Measurements from ENCODE around the gene CASP5. TPM values are rescaled to one million over a fixed set of nuclear protein-coding genes. Genes with fewer than 3 reads are reported as not detected.
A peak's percentile ranks its signal among the peaks of the same experiment; 100 is the strongest.
"Not testable (repeated sequence)": the region's sequence is repeated elsewhere in the genome, so short reads cannot be mapped to it uniquely, and the experiment has no call there.

Gene CASP5
- total and polyA plus RNA-seq, 4 donors, result 0.41 to 16.3 (median 1.8) TPM

DNA sequence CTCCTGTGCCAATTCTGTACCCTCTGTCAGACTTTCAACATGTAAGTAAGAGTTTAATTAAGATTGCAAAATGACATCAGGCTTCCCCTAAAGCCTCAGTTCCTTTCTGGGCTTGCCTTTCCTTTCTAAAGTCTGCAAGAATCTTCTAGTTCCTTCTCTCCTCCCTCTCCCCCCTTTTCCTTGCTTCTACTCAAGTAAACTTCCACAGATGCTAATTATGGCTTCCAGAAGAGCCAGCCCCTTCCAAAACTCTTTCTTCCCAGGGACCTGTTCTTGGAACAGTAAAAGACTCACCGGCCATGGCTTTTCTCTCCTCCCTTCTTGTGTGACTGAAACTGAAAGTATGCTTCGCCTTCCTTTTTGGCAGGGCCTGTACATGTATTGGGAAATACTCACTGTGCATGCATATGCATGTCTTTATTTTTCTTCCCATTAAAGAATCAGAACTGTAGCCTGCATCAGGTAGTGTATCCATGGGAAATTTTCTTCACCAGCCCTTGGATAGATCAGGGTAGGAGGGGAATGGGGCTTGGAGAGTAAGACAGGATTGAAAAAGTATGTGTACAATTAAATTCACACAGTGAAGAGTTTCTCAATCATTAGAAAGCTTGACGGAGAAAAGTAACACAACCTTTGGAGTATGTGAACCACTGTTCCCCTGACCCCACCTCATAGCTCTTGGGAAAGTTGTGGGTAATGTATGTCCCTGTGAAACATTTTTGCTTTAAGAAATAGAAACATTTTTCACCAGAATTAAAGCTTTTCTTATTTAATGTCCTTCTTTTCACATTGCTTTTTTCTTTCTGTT, 12.0 kb upstream of the CASP5 start, which contains the start of gene CASP1:
Gene CASP1, minus strand, starts transcription at position 332 of the 808 bp plus-strand sequence. Its CDS starts 31 bp downstream, at position 301.
- 3 to 4% methylated on average over 3 of the region's 3 CpGs for WGBS, 2 donors
- DNase-seq (peak; percentile 70 to 92 (median 90)), ATAC-seq (ENCODE audit: insufficient read depth, low FRiP score) (peak; percentile 75)
- Histone ChIP-seq H3K9me3 (ENCODE audit: control insufficient read depth in 4 of 4, insufficient read depth in 3 of 4, low read length in 3 of 4) (peaks cover 0 to 4% (median 0%) of the 10 kb centered on the region in 4 donors), H3K27me3 (ENCODE audit: control insufficient read depth in 3 of 3, insufficient read depth in 3 of 3, low read length in 2 of 3) (no peaks in the 10 kb centered on the region), H3K27ac (ENCODE audit: low read depth in 1 of 2, low read length in 1 of 2) (peak within 1 kb of the TSS; percentile 35 to 80), H3K36me3 (ENCODE audit: control insufficient read depth in 4 of 4, insufficient read depth in 4 of 4, low read length in 4 of 4) (peaks cover 0 to 8% (median 4%) of the 10 kb centered on the region in 4 donors), H3K9ac (ENCODE audit: insufficient read depth in 1 of 2, low read length in 2 of 2) (peak within 1 kb of the TSS in 1 of 2 donors; percentile 76), H3K4me1 (ENCODE audit: control insufficient read depth in 5 of 5, insufficient read depth in 5 of 5, low read length in 5 of 5) (peaks cover 0 to 12% (median 2%) of the 10 kb centered on the region in 5 donors), H3K4me3 (peak within 1 kb of the TSS; percentile 29)
- no peak for TF ChIP-seq CTCF (IDR thresholded peaks at IDR 0.05; ENCODE audit: control extremely low read depth, extremely low read depth)

DNA sequence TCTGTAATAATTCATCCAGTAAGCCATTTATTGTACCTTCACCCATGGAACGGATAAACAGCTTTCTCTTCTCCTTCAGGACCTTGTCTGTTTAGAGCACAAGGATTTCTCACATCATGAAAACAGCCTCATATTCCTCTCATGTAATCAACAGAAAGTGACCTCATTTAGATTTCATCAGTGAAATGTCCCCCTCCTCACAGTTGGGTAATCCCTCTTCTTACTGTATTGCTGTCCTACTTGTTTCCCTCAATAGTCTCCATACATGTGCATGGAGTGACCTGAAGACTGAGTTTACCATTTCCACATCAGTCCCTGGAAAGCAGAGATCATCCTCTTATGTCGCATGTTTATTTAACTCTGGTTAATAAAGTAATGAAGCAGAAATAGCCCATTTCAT, 11.4 kb upstream of the CASP5 start:
- Histone ChIP-seq H3K4me1 (ENCODE audit: control insufficient read depth in 5 of 5, insufficient read depth in 5 of 5, low read length in 5 of 5) (peaks cover 0 to 12% (median 2%) of the 10 kb centered on the region in 5 donors), H3K27ac (ENCODE audit: low read depth in 1 of 2, low read length in 1 of 2) (peak overlapping the region; percentile 35 to 51), H3K4me3 (peak overlapping the region; percentile 27), H3K36me3 (ENCODE audit: control insufficient read depth in 4 of 4, insufficient read depth in 4 of 4, low read length in 4 of 4) (peaks cover 0 to 13% (median 8%) of the 10 kb centered on the region in 4 donors), H3K9ac (ENCODE audit: insufficient read depth in 1 of 2, low read length in 2 of 2) (peak overlapping the region in 1 of 2 donors; percentile 66)
- H3K9me3 ChIP-seq (ENCODE audit: control insufficient read depth in 4 of 4, insufficient read depth in 3 of 4, low read length in 3 of 4); H3K27me3 ChIP-seq (ENCODE audit: control insufficient read depth in 3 of 3, insufficient read depth in 3 of 3, low read length in 2 of 3): not testable (repeated sequence)
- peak in 2 of 3 donors; percentile 44 to 58 for DNase-seq
- 24% methylated on average over 2 of the region's 2 CpGs for WGBS, 2 donors
- ATAC-seq (ENCODE audit: insufficient read depth, low FRiP score), result peak; percentile 15

DNA sequence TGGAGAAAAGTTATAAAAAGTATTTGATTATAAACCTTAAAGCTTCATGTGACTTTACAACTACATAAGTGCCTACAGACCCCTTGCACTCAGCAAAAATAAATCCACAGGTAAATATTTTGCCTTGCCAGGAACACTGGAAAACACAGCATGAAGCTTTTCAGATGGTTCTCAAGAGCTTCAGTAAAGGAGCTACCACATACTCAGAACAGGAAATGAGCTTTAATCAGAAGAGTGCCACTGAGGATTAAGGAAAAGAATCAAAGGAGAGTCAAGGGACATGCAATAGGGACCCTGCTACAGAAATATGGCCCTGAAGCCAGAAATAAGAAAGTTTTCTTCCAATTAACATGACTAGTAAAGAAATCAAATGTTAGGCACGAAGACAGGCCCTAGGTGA, 10.8 kb upstream of the CASP5 start:
- WGBS, 2 donors, result 75 to 92% methylated on average over 1 of the region's 1 CpG
- Histone ChIP-seq H3K4me1 (ENCODE audit: control insufficient read depth in 5 of 5, insufficient read depth in 5 of 5, low read length in 5 of 5) (peaks cover 0 to 12% (median 2%) of the 10 kb centered on the region in 5 donors), H3K9me3 (ENCODE audit: control insufficient read depth in 4 of 4, insufficient read depth in 3 of 4, low read length in 3 of 4) (peaks cover 0 to 4% (median 0%) of the 10 kb centered on the region in 4 donors), H3K9ac (ENCODE audit: insufficient read depth in 1 of 2, low read length in 2 of 2) (peak overlapping the region in 1 of 2 donors; percentile 47), H3K27ac (ENCODE audit: low read depth in 1 of 2, low read length in 1 of 2) (no peak overlapping the region), H3K36me3 (ENCODE audit: control insufficient read depth in 4 of 4, insufficient read depth in 4 of 4, low read length in 4 of 4) (peaks cover 3 to 17% (median 8%) of the 10 kb centered on the region in 4 donors), H3K4me3 (no peak overlapping the region), H3K27me3 (ENCODE audit: control insufficient read depth in 3 of 3, insufficient read depth in 3 of 3, low read length in 2 of 3) (no peaks in the 10 kb centered on the region)
- no peak for ATAC-seq (ENCODE audit: insufficient read depth, low FRiP score)
- TF ChIP-seq CTCF (IDR thresholded peaks at IDR 0.05; ENCODE audit: control extremely low read depth, extremely low read depth), result no peak
- DNase-seq, result no peak

DNA sequence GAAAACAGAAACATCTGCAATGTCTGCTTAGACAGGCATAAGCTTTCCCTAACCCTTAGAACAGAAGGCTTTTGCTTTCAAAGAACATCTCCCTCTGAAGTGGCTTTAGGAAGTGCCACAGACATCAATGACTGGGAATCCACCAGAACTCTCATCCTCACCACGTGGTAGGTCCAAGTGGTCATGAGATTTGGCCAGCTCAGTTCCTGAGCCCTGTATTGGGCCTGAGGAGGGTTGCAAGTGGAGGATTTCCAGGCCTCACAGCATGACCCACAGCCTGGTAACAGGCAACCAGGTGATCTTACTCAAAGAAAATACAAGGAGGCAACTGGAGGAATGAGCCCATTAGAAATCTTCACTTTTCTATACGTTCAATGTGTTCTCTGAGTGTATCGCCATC, 10.4 kb upstream of the CASP5 start:
- Histone ChIP-seq H3K27ac (ENCODE audit: low read depth in 1 of 2, low read length in 1 of 2) (peak overlapping the region in 1 of 2 donors; percentile 77), H3K4me3 (peak overlapping the region; percentile 14), H3K9ac (ENCODE audit: insufficient read depth in 1 of 2, low read length in 2 of 2) (peak overlapping the region in 1 of 2 donors; percentile 1), H3K4me1 (ENCODE audit: control insufficient read depth in 5 of 5, insufficient read depth in 5 of 5, low read length in 5 of 5) (peaks cover 0 to 12% (median 2%) of the 10 kb centered on the region in 5 donors), H3K36me3 (ENCODE audit: control insufficient read depth in 4 of 4, insufficient read depth in 4 of 4, low read length in 4 of 4) (peaks cover 5 to 17% (median 8%) of the 10 kb centered on the region in 4 donors), H3K9me3 (ENCODE audit: control insufficient read depth in 4 of 4, insufficient read depth in 3 of 4, low read length in 3 of 4) (peaks cover 0 to 4% (median 0%) of the 10 kb centered on the region in 4 donors), H3K27me3 (ENCODE audit: control insufficient read depth in 3 of 3, insufficient read depth in 3 of 3, low read length in 2 of 3) (no peaks in the 10 kb centered on the region)
- no peak for TF ChIP-seq CTCF (IDR thresholded peaks at IDR 0.05; ENCODE audit: control extremely low read depth, extremely low read depth)
- ATAC-seq (ENCODE audit: insufficient read depth, low FRiP score) (no peak), DNase-seq (no peak)
- 69 to 76% methylated on average over 3 of the region's 3 CpGs for WGBS, 2 donors

Measured in lung (tissue), 12 donors.